Activated CD4-positive, alpha-beta T cell treated with anti-CD3 and anti-CD28 coated beads, Interleukin-2, amount 10 ng/mL, durations not matched to agents 7 days and 5 days (primary cell): Measurements from ENCODE around the gene PTPRQ. TPM values are rescaled to one million over a fixed set of nuclear protein-coding genes. Genes with fewer than 3 reads are reported as not detected.

Experiments used
- CTCF ChIA-PET: fragments of 350-600 bp; sonication (Branson Sonifier 250); formaldehyde crosslinking; loops from one replicate; lab custom pipeline; 2021; ENCODE audit warnings: antibody characterized with exemption; lab: Charles Lee
- POLR2A ChIA-PET: fragments of 350-600 bp; sonication (Branson Sonifier 250); formaldehyde crosslinking; loops from one replicate; lab custom pipeline; 2021; ENCODE audit warnings: antibody characterized with exemption; lab: Charles Lee
- DNase-seq: peaks from one replicate; pipeline ENCODE4 v3.0.0-alpha.2; 2020
- H3K27ac Mint-ChIP-seq: one replicate; pipeline ENCODE4 v1.8.0; 2021; ENCODE audit warnings: mild to moderate bottlenecking, moderate library complexity, mixed read lengths
- H3K27me3 Mint-ChIP-seq: one replicate; pipeline ENCODE4 v1.8.0; 2021; ENCODE audit warnings: mixed read lengths
- H3K36me3 Mint-ChIP-seq: one replicate; pipeline ENCODE4 v1.8.0; 2021; ENCODE audit warnings: low read depth, mixed read lengths
- H3K4me1 Mint-ChIP-seq: one replicate; pipeline ENCODE4 v1.8.0; 2021; ENCODE audit warnings: mixed read lengths
- H3K4me3 Mint-ChIP-seq: one replicate; pipeline ENCODE4 v1.8.0; 2021; ENCODE audit warnings: mild to moderate bottlenecking, moderate library complexity, mixed read lengths
- H3K9me3 Mint-ChIP-seq: one replicate; pipeline ENCODE4 v1.8.0; 2021; ENCODE audit warnings: mixed read lengths
- total RNA-seq, 2 experiments: library from RNA; stranded (reverse); gene quantifications; one replicate each; pipeline ENCODE4 v1.2.3, GENCODE V29; 2021

The PTPRQ gene
- not detected for total RNA-seq

GRCh38 chr12:80443974-80444666 lies at the start of gene PTPRQ:
Gene PTPRQ (plus strand): TSS chr12:80444235. CDS start chr12:80444346, 111 bp downstream.
- no peaks in the 10 kb centered on the region for H3K4me1 Mint-ChIP-seq
- H3K27me3 Mint-ChIP-seq: no peaks in the 10 kb centered on the region
- no peak for DNase-seq
- CTCF ChIA-PET: no interaction called here
- POLR2A ChIA-PET: no interaction called here
- peaks cover 2% of the 10 kb centered on the region for H3K9me3 Mint-ChIP-seq
- no peak within 1 kb of the TSS for H3K27ac Mint-ChIP-seq
- H3K36me3 Mint-ChIP-seq: no peaks in the 10 kb centered on the region
- H3K4me3 Mint-ChIP-seq: no peak within 1 kb of the TSS

GRCh38 chr12:80400571-80400991 lies 43.5 kb upstream of the PTPRQ start:
- Mint-ChIP-seq H3K9me3 (peaks cover 7% of the 10 kb centered on the region), H3K27ac (no peak overlapping the region), H3K4me3 (no peak overlapping the region), H3K4me1 (no peaks in the 10 kb centered on the region), H3K27me3 (peaks cover 13% of the 10 kb centered on the region), H3K36me3 (no peaks in the 10 kb centered on the region)
- CTCF ChIA-PET: no interaction called here
- DNase-seq: no peak
- POLR2A ChIA-PET: no interaction called here

- peaks cover 7% of the 10 kb centered on the region for H3K9me3 Mint-ChIP-seq
- no peaks in the 10 kb centered on the region for H3K36me3 Mint-ChIP-seq
- DNase-seq: no peak
- ChIA-PET POLR2A (interaction anchor here (0.6 kb wide), 1 partner anchor 468 kb away, joined by 3 read pairs; no protein-coding TSS in a partner anchor), CTCF (no interaction called here)
- H3K4me1 Mint-ChIP-seq: no peaks in the 10 kb centered on the region
- peaks cover 13% of the 10 kb centered on the region for H3K27me3 Mint-ChIP-seq
- H3K4me3 Mint-ChIP-seq: no peak overlapping the region
- H3K27ac Mint-ChIP-seq: no peak overlapping the region
These were observed 42.8 kb upstream of the PTPRQ start for GRCh38 chr12:80401191-80401590.

GRCh38 chr12:80404629-80405028 lies 39.4 kb upstream of the PTPRQ start:
- peaks cover 5% of the 10 kb centered on the region for H3K9me3 Mint-ChIP-seq
- ChIA-PET CTCF (no interaction called here), POLR2A (no interaction called here)
- DNase-seq: no peak
- H3K27ac Mint-ChIP-seq: no peak overlapping the region
- H3K27me3 Mint-ChIP-seq: peaks cover 10% of the 10 kb centered on the region
- no peak overlapping the region for H3K4me3 Mint-ChIP-seq
- no peaks in the 10 kb centered on the region for H3K4me1 Mint-ChIP-seq
- no peaks in the 10 kb centered on the region for H3K36me3 Mint-ChIP-seq

GRCh38 chr12:80406253-80406652 lies 37.8 kb upstream of the PTPRQ start:
- DNase-seq: no peak
- Mint-ChIP-seq H3K27me3 (no peaks in the 10 kb centered on the region), H3K4me1 (no peaks in the 10 kb centered on the region), H3K27ac (no peak overlapping the region), H3K36me3 (no peaks in the 10 kb centered on the region), H3K4me3 (no peak overlapping the region), H3K9me3 (no peaks in the 10 kb centered on the region)
- CTCF ChIA-PET: no interaction called here
- POLR2A ChIA-PET: no interaction called here

- no peak for DNase-seq
- H3K4me3 Mint-ChIP-seq: no peak overlapping the region
- no peaks in the 10 kb centered on the region for H3K36me3 Mint-ChIP-seq
- no peaks in the 10 kb centered on the region for H3K4me1 Mint-ChIP-seq
- ChIA-PET CTCF (no interaction called here), POLR2A (no interaction called here)
- no peaks in the 10 kb centered on the region for H3K9me3 Mint-ChIP-seq
- no peaks in the 10 kb centered on the region for H3K27me3 Mint-ChIP-seq
- no peak overlapping the region for H3K27ac Mint-ChIP-seq
These were observed 32.2 kb upstream of the PTPRQ start for GRCh38 chr12:80411787-80412186.

- CTCF ChIA-PET: no interaction called here
- H3K27ac Mint-ChIP-seq: no peak overlapping the region
- H3K4me1 Mint-ChIP-seq: no peaks in the 10 kb centered on the region
- DNase-seq: peak; percentile 14
- POLR2A ChIA-PET: no interaction called here
- H3K27me3 Mint-ChIP-seq: no peaks in the 10 kb centered on the region
- no peaks in the 10 kb centered on the region for H3K9me3 Mint-ChIP-seq
- H3K36me3 Mint-ChIP-seq: no peaks in the 10 kb centered on the region
- no peak overlapping the region for H3K4me3 Mint-ChIP-seq
These were observed 31.6 kb upstream of the PTPRQ start for GRCh38 chr12:80412343-80412953.

- Mint-ChIP-seq H3K4me3 (no peak overlapping the region), H3K4me1 (no peaks in the 10 kb centered on the region), H3K9me3 (no peaks in the 10 kb centered on the region), H3K27me3 (no peaks in the 10 kb centered on the region), H3K27ac (no peak overlapping the region), H3K36me3 (no peaks in the 10 kb centered on the region)
- no peak for DNase-seq
- POLR2A ChIA-PET: no interaction called here
- CTCF ChIA-PET: no interaction called here
These were observed 30.6 kb upstream of the PTPRQ start for GRCh38 chr12:80413462-80413861.

GRCh38 chr12:80415466-80415865 lies 28.6 kb upstream of the PTPRQ start:
- ChIA-PET CTCF (interaction anchor here (0.5 kb wide), 1 partner anchor 99 kb away, joined by 3 read pairs; no protein-coding TSS in a partner anchor), POLR2A (no interaction called here)
- DNase-seq: no peak
- Mint-ChIP-seq H3K36me3 (no peaks in the 10 kb centered on the region), H3K27me3 (no peaks in the 10 kb centered on the region), H3K9me3 (no peaks in the 10 kb centered on the region), H3K4me1 (no peaks in the 10 kb centered on the region), H3K4me3 (no peak overlapping the region), H3K27ac (no peak overlapping the region)

GRCh38 chr12:80419644-80420043 lies 24.4 kb upstream of the PTPRQ start:
- H3K27me3 Mint-ChIP-seq: no peaks in the 10 kb centered on the region
- H3K36me3 Mint-ChIP-seq: no peaks in the 10 kb centered on the region
- H3K9me3 Mint-ChIP-seq: no peaks in the 10 kb centered on the region
- ChIA-PET CTCF (interaction anchor here (0.9 kb wide), 1 partner anchor 26 kb away, joined by 3 read pairs; no protein-coding TSS in a partner anchor), POLR2A (no interaction called here)
- H3K4me1 Mint-ChIP-seq: no peaks in the 10 kb centered on the region
- H3K27ac Mint-ChIP-seq: no peak overlapping the region
- H3K4me3 Mint-ChIP-seq: no peak overlapping the region
- no peak for DNase-seq

GRCh38 chr12:80420075-80420474 lies 24.0 kb upstream of the PTPRQ start:
- no peak for DNase-seq
- H3K4me3 Mint-ChIP-seq: no peak overlapping the region
- H3K27me3 Mint-ChIP-seq: no peaks in the 10 kb centered on the region
- H3K27ac Mint-ChIP-seq: no peak overlapping the region
- H3K9me3 Mint-ChIP-seq: no peaks in the 10 kb centered on the region
- H3K4me1 Mint-ChIP-seq: no peaks in the 10 kb centered on the region
- POLR2A ChIA-PET: no interaction called here
- no peaks in the 10 kb centered on the region for H3K36me3 Mint-ChIP-seq
- CTCF ChIA-PET: no interaction called here

- Mint-ChIP-seq H3K27ac (no peak overlapping the region), H3K4me3 (no peak overlapping the region), H3K4me1 (no peaks in the 10 kb centered on the region), H3K36me3 (no peaks in the 10 kb centered on the region), H3K27me3 (no peaks in the 10 kb centered on the region), H3K9me3 (no peaks in the 10 kb centered on the region)
- DNase-seq: no peak
- ChIA-PET POLR2A (no interaction called here), CTCF (no interaction called here)
These were observed 21.5 kb upstream of the PTPRQ start for GRCh38 chr12:80422550-80422949.

- H3K4me1 Mint-ChIP-seq: no peaks in the 10 kb centered on the region
- H3K4me3 Mint-ChIP-seq: no peak overlapping the region
- ChIA-PET POLR2A (no interaction called here), CTCF (no interaction called here)
- H3K36me3 Mint-ChIP-seq: no peaks in the 10 kb centered on the region
- peaks cover 2% of the 10 kb centered on the region for H3K9me3 Mint-ChIP-seq
- no peak for DNase-seq
- no peak overlapping the region for H3K27ac Mint-ChIP-seq
- H3K27me3 Mint-ChIP-seq: no peaks in the 10 kb centered on the region
These were observed 12.0 kb upstream of the PTPRQ start for GRCh38 chr12:80432061-80432460.
